H9 (cell line): ENCODE results near the gene IL1RAPL1. TPM values are rescaled to one million over a fixed set of nuclear protein-coding genes. Genes with fewer than 3 reads are reported as not detected.

ENCODE experiments used
- DNase-seq: peaks from one replicate; pipeline ENCODE4 v3.0.0-alpha.2; 2017
- H2AFZ ChIP-seq: one replicate; pipeline ENCODE4 v1.6.1; 2013; ENCODE audit warnings: mild to moderate bottlenecking, low read length, control low read depth, moderate library complexity
- H2AK5ac ChIP-seq: 2 replicates; pipeline ENCODE4 v1.6.1; 2013; ENCODE audit warnings: low read length, control low read depth, mixed read lengths; ENCODE audit not compliant: insufficient read length
- H2BK120ac ChIP-seq: one replicate; pipeline ENCODE4 v1.6.1; 2013; ENCODE audit warnings: low read depth, mild to moderate bottlenecking, low read length, control low read depth, inconsistent platforms; ENCODE audit not compliant: poor library complexity, severe bottlenecking
- H2BK12ac ChIP-seq: 2 replicates; pipeline ENCODE4 v1.6.1; 2013; ENCODE audit warnings: low read length, control low read depth, mixed read lengths, low read depth; ENCODE audit not compliant: insufficient read length
- H2BK15ac ChIP-seq: 2 replicates; pipeline ENCODE4 v1.6.1; 2013; ENCODE audit warnings: low read depth, low read length, control low read depth
- H2BK20ac ChIP-seq: one replicate; pipeline ENCODE4 v1.6.1; 2013; ENCODE audit warnings: low read depth, mild to moderate bottlenecking, low read length, control low read depth, inconsistent platforms; ENCODE audit not compliant: poor library complexity, severe bottlenecking
- H2BK5ac ChIP-seq: 2 replicates; pipeline ENCODE4 v1.6.1; 2013; ENCODE audit warnings: low read length, control low read depth, mixed read lengths; ENCODE audit not compliant: insufficient read length
- H3K14ac ChIP-seq: 2 replicates; pipeline ENCODE4 v1.6.1; 2013; ENCODE audit warnings: low read length, control low read depth; ENCODE audit not compliant: insufficient read depth
- H3K18ac ChIP-seq: 2 replicates; pipeline ENCODE4 v1.6.1; 2013; ENCODE audit warnings: low read depth, mild to moderate bottlenecking, mixed read lengths, low read length, control low read depth; ENCODE audit not compliant: insufficient read length
- H3K23ac ChIP-seq: 2 replicates; pipeline ENCODE4 v1.6.1; 2013; ENCODE audit warnings: low read length, control low read depth, mixed read lengths, low read depth; ENCODE audit not compliant: insufficient read length
- H3K23me2 ChIP-seq: 2 replicates; pipeline ENCODE4 v1.6.1; 2013; ENCODE audit warnings: low read depth, mild to moderate bottlenecking, mixed read lengths, low read length, control low read depth; ENCODE audit not compliant: insufficient read length, poor library complexity, severe bottlenecking
- H3K27ac ChIP-seq: 2 replicates; pipeline ENCODE4 v1.5.1; 2013; ENCODE audit warnings: low read length, control low read depth, mixed read lengths, low read depth; ENCODE audit not compliant: insufficient read length
- H3K27me3 ChIP-seq: 2 replicates; pipeline ENCODE4 v1.6.1; 2013; ENCODE audit warnings: low read length, control low read depth, inconsistent platforms; ENCODE audit not compliant: insufficient read depth
- H3K4ac ChIP-seq: 2 replicates; pipeline ENCODE4 v1.6.1; 2013; ENCODE audit warnings: low read depth, mild to moderate bottlenecking, control low read depth, inconsistent platforms, low read length, moderate library complexity
- H3K4me1 ChIP-seq: 2 replicates; pipeline ENCODE4 v1.6.1; 2013; ENCODE audit warnings: low read length, control low read depth, inconsistent platforms; ENCODE audit not compliant: insufficient read depth
- H3K4me2 ChIP-seq: 2 replicates; pipeline ENCODE4 v1.6.1; 2013; ENCODE audit warnings: low read length, control low read depth, mixed read lengths; ENCODE audit not compliant: insufficient read length, insufficient read depth
- H3K56ac ChIP-seq: 2 replicates; pipeline ENCODE4 v1.6.1; 2013; ENCODE audit warnings: low read depth, mild to moderate bottlenecking, mixed read lengths, low read length, control low read depth; ENCODE audit not compliant: insufficient read length
- H3K79me1 ChIP-seq: 2 replicates; pipeline ENCODE4 v1.6.1; 2013; ENCODE audit warnings: low read depth, mild to moderate bottlenecking, moderate library complexity, low read length, control low read depth, inconsistent platforms; ENCODE audit not compliant: insufficient read depth, poor library complexity, severe bottlenecking
- H3K79me2 ChIP-seq: 2 replicates; pipeline ENCODE4 v1.6.1; 2013; ENCODE audit warnings: low read length, control low read depth, inconsistent platforms; ENCODE audit not compliant: insufficient read depth
- H3K9ac ChIP-seq: 2 replicates; pipeline ENCODE4 v1.6.1; 2013; ENCODE audit warnings: low read length, control low read depth, mixed read lengths; ENCODE audit not compliant: insufficient read length; ENCODE audit errors: extremely low read depth
- H3K9me3 ChIP-seq: one replicate; pipeline ENCODE4 v1.6.1; 2013; ENCODE audit warnings: low read depth, low read length, inconsistent platforms; ENCODE audit not compliant: control insufficient read depth
- H3T11ph ChIP-seq: one replicate; pipeline ENCODE4 v1.6.1; 2013; ENCODE audit warnings: mild to moderate bottlenecking, low read length, control low read depth, inconsistent platforms
- H4K20me1 ChIP-seq: one replicate; pipeline ENCODE4 v1.6.1; 2013; ENCODE audit not compliant: control insufficient read depth, insufficient read length, insufficient read depth
- H4K5ac ChIP-seq: 2 replicates; pipeline ENCODE4 v1.6.1; 2013; ENCODE audit warnings: low read depth, mild to moderate bottlenecking, mixed read lengths, low read length, control low read depth; ENCODE audit not compliant: insufficient read length
- H4K8ac ChIP-seq: replicated peaks from 2 replicates; pipeline ENCODE4 v1.6.1; 2013; ENCODE audit warnings: low read length, control low read depth, mixed read lengths, low read depth; ENCODE audit not compliant: insufficient read length
- H4K91ac ChIP-seq: 2 replicates; pipeline ENCODE4 v1.6.1; 2013; ENCODE audit warnings: low read depth, mild to moderate bottlenecking, moderate library complexity, mixed read lengths, low read length, control low read depth; ENCODE audit not compliant: insufficient read length
- H3K27ac Mint-ChIP-seq, 3 experiments: 2 replicates in 2 of 3; 3 replicates in 1 of 3; pipeline ENCODE4 v1.8.0; 2020 to 2021; ENCODE audit warnings: mixed read lengths in 3 of 3, mild to moderate bottlenecking in 1 of 3, moderate library complexity in 1 of 3
- H3K27me3 Mint-ChIP-seq: 2 replicates; pipeline ENCODE4 v1.8.0; 2021; ENCODE audit warnings: low read depth, mild to moderate bottlenecking, moderate library complexity, mixed read lengths
- H3K36me3 Mint-ChIP-seq, 3 experiments: 2 replicates in 2 of 3; 3 replicates in 1 of 3; pipeline ENCODE4 v1.8.0; 2020 to 2021; ENCODE audit warnings: low read depth in 3 of 3, mixed read lengths in 3 of 3; ENCODE audit not compliant: insufficient read depth in 1 of 3
- H3K4me1 Mint-ChIP-seq, 2 experiments: 2 replicates each; pipeline ENCODE4 v1.8.0; 2020; ENCODE audit warnings: mixed read lengths in 2 of 2
- H3K4me3 Mint-ChIP-seq, 2 experiments: 2 replicates in 1 of 2; 3 replicates in 1 of 2; pipeline ENCODE4 v1.8.0; 2020 to 2021; ENCODE audit warnings: mild to moderate bottlenecking in 2 of 2, mixed read lengths in 2 of 2, moderate library complexity in 1 of 2
- H3K9me3 Mint-ChIP-seq, 2 experiments: 2 replicates in 1 of 2; 3 replicates in 1 of 2; pipeline ENCODE4 v1.8.0; 2020; ENCODE audit warnings: mild to moderate bottlenecking in 2 of 2, mixed read lengths in 2 of 2, moderate library complexity in 1 of 2
- CTCF ChIP-seq: fragments of 200-600 bp; sonication (generic); conservative IDR thresholded peaks from 3 replicates; pipeline ENCODE4 v1.8.0; 2021; ENCODE audit warnings: antibody characterized with exemption, mild to moderate bottlenecking
- total RNA-seq: library from RNA; stranded (reverse); gene quantifications from 2 replicates; pipeline ENCODE4 v1.2.1, GENCODE V29; 2021

The IL1RAPL1 gene
- total RNA-seq, 1 experiment from 2014 or later = 0.31 TPM

DNA sequence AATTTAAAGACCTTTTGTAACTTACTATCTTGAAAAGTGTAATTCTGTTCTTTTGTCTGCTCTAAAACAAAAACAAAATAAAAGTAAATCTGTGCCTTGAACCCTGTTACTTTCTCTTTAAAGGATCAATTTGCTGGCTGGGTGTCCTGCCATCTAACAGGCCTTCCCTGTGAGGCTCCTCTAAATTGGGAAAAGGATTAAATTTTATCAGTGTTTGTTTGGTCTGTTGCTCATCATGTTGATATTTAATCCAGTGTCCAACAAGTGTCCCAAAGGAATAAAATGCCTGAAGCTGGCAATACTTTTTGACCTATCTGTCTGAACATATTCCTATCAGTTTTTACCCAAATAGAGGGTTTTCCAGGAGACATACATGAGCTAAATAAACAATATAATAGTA is 688.7 kb downstream of the IL1RAPL1 start:
- H3K4me2 ChIP-seq = no peak overlapping the region
- H3K4me1 Mint-ChIP-seq = no peaks in the 10 kb centered on the region

More for the DNA sequence above, 688.7 kb downstream of the IL1RAPL1 start:
- Histone ChIP-seq H3K27me3 (no peaks in the 10 kb centered on the region), H3K23me2 (no peaks in the 10 kb centered on the region), H3K14ac (no peak overlapping the region), H3T11ph (no peak overlapping the region), H2BK20ac (no peak overlapping the region), H3K4ac (no peak overlapping the region), H3K4me1 (no peaks in the 10 kb centered on the region), H2BK15ac (no peak overlapping the region), H4K5ac (no peak overlapping the region), H3K18ac (no peak overlapping the region), H3K79me2 (no peaks in the 10 kb centered on the region), H2AK5ac (no peak overlapping the region), H4K8ac (no peak overlapping the region), H3K27ac (no peak overlapping the region), H2BK120ac (no peak overlapping the region), H4K91ac (no peak overlapping the region), H2BK5ac (no peak overlapping the region), H3K56ac (no peak overlapping the region), H3K9me3 (no peaks in the 10 kb centered on the region), H3K79me1 (no peaks in the 10 kb centered on the region), H2AFZ (no peak overlapping the region), H2BK12ac (no peak overlapping the region), H3K23ac (no peak overlapping the region), H4K20me1 (no peaks in the 10 kb centered on the region), H3K9ac (no peak overlapping the region)
- Mint-ChIP-seq H3K27me3 (no peaks in the 10 kb centered on the region; the same call in none of the 2 replicates), H3K4me3 (no peak overlapping the region), H3K27ac (no peak overlapping the region), H3K36me3 (no peaks in the 10 kb centered on the region), H3K9me3 (peaks cover 11 to 69% of the 10 kb centered on the region in 2 experiments)
- DNase-seq = no peak
- no peak for TF ChIP-seq CTCF
